Astrocyte of the cerebellum (primary cell): Measurements from ENCODE around the gene ZNRF2.
"Not testable (repeated sequence)": the region's sequence is repeated elsewhere in the genome, so short reads cannot be mapped to it uniquely, and the experiment has no call there.

Experiments
- DNase-seq: peaks from one replicate; pipeline ENCODE4 v3.0.0-alpha.2; 2011; ENCODE audit warnings: low read depth
- H3K4me3 ChIP-seq: 2 replicates; pipeline ENCODE4 v1.5.1; 2011; ENCODE audit warnings: mild to moderate bottlenecking, low read depth, low read length, moderate library complexity
- in situ Hi-C: cut with HindIII; loops from 2 replicates; pipeline ENCODE4 v1.10.0; 2017; ENCODE audit warnings: low sequenced_read_pairs
- TF ChIP-seq, protein P1 (sequence below): IDR thresholded peaks from 2 replicates; pipeline ENCODE4 v1.5.1; 2012; ENCODE audit warnings: low read length, low read depth, moderate library complexity, mild to moderate bottlenecking; ENCODE audit errors: missing control alignments

ZNRF2 gene

GRCh38 chr7:30371321-30371720, 86.9 kb downstream of the ZNRF2 start:
- TF ChIP-seq, protein P1, sequence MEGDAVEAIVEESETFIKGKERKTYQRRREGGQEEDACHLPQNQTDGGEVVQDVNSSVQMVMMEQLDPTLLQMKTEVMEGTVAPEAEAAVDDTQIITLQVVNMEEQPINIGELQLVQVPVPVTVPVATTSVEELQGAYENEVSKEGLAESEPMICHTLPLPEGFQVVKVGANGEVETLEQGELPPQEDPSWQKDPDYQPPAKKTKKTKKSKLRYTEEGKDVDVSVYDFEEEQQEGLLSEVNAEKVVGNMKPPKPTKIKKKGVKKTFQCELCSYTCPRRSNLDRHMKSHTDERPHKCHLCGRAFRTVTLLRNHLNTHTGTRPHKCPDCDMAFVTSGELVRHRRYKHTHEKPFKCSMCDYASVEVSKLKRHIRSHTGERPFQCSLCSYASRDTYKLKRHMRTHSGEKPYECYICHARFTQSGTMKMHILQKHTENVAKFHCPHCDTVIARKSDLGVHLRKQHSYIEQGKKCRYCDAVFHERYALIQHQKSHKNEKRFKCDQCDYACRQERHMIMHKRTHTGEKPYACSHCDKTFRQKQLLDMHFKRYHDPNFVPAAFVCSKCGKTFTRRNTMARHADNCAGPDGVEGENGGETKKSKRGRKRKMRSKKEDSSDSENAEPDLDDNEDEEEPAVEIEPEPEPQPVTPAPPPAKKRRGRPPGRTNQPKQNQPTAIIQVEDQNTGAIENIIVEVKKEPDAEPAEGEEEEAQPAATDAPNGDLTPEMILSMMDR: no peak
- in situ Hi-C loops: no loop called here
- no peak overlapping the region for H3K4me3 ChIP-seq
- DNase-seq: no peak

- TF ChIP-seq, protein P1: no peak
- in situ Hi-C loops: no loop called here
- no peak overlapping the region for H3K4me3 ChIP-seq
- DNase-seq: no peak
Observed at GRCh38 chr7:30378275-30378674, 93.9 kb downstream of the ZNRF2 start.

GRCh38 chr7:30379131-30379530, 94.7 kb downstream of the ZNRF2 start:
- no peak overlapping the region for H3K4me3 ChIP-seq
- in situ Hi-C loops: no loop called here
- no peak for DNase-seq
- TF ChIP-seq, protein P1: no peak

DNA sequence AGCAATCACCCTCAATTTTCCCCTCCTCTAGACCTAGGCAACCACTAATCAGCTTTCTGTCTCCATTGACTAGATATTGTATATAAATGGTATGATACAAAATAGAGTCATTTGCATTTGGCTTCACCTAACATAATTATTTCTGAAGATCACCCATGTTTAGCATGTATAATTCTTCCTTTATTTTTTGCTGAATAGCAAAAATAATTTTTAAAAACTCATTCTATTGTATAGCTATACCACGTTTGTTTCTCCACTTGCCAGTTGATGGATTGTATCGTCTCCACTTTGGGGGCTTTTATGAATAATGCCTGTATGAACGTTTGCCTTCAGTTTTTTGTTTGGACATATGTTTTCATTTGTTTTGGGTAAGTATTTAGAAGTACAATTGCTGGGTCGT, 95.3 kb downstream of the ZNRF2 start:
- TF ChIP-seq, protein P1: no peak
- DNase-seq: no peak
- in situ Hi-C loops: no loop called here
- H3K4me3 ChIP-seq: no peak overlapping the region

DNA sequence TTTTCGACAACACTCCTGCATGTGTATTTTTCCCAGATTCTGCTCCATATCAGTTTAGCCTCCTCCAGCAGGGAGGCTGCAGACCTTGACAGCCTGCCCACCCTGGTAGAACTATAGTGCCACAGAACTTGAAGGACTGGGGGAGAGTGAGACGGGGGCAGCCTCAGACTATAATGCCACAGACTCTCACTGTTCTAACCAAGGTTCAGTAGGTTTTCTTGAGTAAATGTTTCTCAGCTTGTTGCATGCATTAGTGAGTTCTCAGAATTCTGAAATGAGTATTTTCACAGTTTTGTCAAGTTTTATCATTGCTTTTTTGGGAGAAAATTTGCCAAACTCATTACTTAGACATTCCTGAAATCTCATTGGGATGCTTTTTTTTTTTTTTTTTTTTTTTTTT, 95.9 kb downstream of the ZNRF2 start:
- H3K4me3 ChIP-seq: no peak overlapping the region
- in situ Hi-C loops: no loop called here
- no peak for DNase-seq
- TF ChIP-seq, protein P1: no peak

- H3K4me3 ChIP-seq, in situ Hi-C loops, DNase-seq: not testable (repeated sequence)
Observed at GRCh38 chr7:30380824-30381223, 96.4 kb downstream of the ZNRF2 start.

- no peak overlapping the region for H3K4me3 ChIP-seq
- TF ChIP-seq, protein P1: no peak
- in situ Hi-C loops: no loop called here
- DNase-seq: no peak
Observed at GRCh38 chr7:30382607-30383006, 98.2 kb downstream of the ZNRF2 start.
